ENCODE results near the gene TEX22.

DNA sequence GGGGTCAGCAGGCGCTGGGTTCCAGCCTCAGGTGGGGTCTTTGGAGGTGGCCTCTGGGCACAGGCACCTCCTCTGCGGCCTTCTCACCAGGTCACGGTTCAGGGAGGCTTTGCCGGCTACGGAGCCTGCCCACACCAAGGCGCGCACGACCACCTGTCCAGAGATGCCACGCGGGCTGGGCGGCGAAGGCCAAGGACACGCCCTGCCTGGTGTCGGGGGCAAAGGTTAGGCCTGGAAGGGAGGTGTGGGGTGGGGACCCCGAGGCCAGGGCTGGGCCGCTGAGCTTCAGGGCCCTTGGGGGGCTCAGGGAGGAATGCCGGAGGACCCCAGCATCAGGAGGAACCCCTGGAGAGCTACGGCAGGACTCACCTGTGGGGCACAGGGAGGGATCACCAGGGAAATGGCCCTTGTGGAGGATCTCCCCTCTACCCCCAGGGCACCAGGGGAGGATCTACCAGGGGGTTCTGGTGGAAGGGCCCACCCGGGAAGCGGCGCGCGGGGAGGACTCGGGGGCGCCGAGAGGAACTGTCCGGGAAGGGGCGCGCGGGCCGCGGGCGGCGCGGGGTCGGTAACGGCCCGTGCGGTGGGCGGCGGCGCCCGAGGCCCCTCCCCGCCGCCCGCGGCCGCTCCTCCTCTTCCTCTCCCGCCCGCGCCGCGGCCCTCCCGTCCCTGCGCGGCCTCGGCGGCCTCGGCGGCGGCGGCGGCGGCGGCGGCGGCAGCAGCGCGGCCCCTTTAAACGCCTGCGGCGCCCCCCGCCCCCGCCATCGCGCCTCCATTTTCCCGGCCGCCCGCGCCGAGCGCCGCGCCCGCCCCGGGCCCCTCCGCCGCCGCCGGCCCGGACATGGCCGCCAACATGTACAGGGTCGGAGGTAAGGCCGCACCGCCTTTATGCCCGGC is 21.1 kb downstream of the TEX22 start, which contains the start of gene MTA1:
- no peak for TF ChIP-seq EZH2phosphoT487 (IDR thresholded peaks at IDR 0.05; ENCODE audit: unreplicated experiment)
- TF ChIP-seq, protein P1, sequence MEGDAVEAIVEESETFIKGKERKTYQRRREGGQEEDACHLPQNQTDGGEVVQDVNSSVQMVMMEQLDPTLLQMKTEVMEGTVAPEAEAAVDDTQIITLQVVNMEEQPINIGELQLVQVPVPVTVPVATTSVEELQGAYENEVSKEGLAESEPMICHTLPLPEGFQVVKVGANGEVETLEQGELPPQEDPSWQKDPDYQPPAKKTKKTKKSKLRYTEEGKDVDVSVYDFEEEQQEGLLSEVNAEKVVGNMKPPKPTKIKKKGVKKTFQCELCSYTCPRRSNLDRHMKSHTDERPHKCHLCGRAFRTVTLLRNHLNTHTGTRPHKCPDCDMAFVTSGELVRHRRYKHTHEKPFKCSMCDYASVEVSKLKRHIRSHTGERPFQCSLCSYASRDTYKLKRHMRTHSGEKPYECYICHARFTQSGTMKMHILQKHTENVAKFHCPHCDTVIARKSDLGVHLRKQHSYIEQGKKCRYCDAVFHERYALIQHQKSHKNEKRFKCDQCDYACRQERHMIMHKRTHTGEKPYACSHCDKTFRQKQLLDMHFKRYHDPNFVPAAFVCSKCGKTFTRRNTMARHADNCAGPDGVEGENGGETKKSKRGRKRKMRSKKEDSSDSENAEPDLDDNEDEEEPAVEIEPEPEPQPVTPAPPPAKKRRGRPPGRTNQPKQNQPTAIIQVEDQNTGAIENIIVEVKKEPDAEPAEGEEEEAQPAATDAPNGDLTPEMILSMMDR (conservative IDR thresholded peaks at IDR 0.05; ENCODE audit: low read depth in 2 of 2): no peak
- TF ChIP-seq, protein P2, sequence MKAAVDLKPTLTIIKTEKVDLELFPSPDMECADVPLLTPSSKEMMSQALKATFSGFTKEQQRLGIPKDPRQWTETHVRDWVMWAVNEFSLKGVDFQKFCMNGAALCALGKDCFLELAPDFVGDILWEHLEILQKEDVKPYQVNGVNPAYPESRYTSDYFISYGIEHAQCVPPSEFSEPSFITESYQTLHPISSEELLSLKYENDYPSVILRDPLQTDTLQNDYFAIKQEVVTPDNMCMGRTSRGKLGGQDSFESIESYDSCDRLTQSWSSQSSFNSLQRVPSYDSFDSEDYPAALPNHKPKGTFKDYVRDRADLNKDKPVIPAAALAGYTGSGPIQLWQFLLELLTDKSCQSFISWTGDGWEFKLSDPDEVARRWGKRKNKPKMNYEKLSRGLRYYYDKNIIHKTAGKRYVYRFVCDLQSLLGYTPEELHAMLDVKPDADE (IDR thresholded peaks at IDR 0.05): no peak
- TF ChIP-seq NANOG (IDR thresholded peaks at IDR 0.05; ENCODE audit: borderline replicate concordance): no peak
- no peak for TF ChIP-seq REST (IDR thresholded peaks at IDR 0.05; ENCODE audit: unreplicated experiment)
- TF ChIP-seq POLR2AphosphoS5 (IDR thresholded peaks at IDR 0.05; ENCODE audit: low read depth): no peak; the same call in 1 of the 2 replicates
- TF ChIP-seq ZNF331 (CRISPR knock-in tag; IDR thresholded peaks at IDR 0.05; ENCODE audit: low read depth): no peak
- TF ChIP-seq JUNB (IDR thresholded peaks at IDR 0.05; ENCODE audit: unreplicated experiment): no peak
